ENCODE data around the gene PCID2. TPM values are rescaled to one million over a fixed set of nuclear protein-coding genes. Genes with fewer than 3 reads are reported as not detected.
A peak's percentile ranks its signal among the peaks of the same experiment; 100 is the strongest.

PCID2 gene
- total and polyA plus RNA-seq, 2 of the 13 experiments (the other 11 are each of a cell fraction or from before 2014, with no cell fraction given) = 65.0 to 111 TPM

DNA sequence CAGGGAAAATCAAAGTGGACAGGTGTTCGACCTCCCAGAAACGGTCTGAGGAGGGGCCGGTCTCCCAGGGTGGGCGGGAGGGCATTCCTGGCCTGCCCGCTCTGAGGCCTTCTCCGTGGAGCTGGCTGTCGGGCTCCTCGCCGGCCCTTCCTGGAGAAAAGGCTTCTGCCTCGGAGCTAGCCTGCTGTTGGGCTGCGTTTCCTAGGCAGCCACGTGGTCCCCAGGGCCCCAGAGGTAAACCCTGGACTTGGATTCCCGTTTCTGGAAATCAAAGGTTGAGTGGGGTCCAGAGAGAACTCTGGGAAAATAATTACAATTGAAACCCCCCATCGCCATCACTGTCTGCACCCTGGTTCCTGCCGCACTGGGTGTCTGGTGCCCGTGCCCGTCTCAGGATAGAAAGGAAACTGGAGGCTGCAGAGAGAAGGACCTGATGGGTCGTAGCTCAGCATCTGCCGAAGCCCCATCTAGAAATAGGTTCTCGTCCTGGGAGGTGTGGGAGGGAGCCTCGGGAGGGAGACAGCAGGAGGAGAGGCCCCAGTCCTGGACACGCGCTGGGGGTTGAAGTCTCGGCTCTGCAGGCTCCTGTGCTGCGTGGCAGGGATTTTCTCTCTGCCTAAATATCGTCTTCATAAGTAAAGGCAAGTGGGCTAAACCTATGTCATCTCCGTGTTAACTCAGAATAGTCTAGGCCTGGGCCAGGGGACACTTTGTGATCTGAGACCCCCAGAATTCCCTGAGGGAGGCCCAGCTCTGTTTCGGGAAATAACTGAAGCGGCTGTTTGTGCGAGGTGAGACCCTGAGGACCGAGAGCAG is 57.7 kb downstream of the PCID2 start (continued):
- TF ChIP-seq, protein P1, sequence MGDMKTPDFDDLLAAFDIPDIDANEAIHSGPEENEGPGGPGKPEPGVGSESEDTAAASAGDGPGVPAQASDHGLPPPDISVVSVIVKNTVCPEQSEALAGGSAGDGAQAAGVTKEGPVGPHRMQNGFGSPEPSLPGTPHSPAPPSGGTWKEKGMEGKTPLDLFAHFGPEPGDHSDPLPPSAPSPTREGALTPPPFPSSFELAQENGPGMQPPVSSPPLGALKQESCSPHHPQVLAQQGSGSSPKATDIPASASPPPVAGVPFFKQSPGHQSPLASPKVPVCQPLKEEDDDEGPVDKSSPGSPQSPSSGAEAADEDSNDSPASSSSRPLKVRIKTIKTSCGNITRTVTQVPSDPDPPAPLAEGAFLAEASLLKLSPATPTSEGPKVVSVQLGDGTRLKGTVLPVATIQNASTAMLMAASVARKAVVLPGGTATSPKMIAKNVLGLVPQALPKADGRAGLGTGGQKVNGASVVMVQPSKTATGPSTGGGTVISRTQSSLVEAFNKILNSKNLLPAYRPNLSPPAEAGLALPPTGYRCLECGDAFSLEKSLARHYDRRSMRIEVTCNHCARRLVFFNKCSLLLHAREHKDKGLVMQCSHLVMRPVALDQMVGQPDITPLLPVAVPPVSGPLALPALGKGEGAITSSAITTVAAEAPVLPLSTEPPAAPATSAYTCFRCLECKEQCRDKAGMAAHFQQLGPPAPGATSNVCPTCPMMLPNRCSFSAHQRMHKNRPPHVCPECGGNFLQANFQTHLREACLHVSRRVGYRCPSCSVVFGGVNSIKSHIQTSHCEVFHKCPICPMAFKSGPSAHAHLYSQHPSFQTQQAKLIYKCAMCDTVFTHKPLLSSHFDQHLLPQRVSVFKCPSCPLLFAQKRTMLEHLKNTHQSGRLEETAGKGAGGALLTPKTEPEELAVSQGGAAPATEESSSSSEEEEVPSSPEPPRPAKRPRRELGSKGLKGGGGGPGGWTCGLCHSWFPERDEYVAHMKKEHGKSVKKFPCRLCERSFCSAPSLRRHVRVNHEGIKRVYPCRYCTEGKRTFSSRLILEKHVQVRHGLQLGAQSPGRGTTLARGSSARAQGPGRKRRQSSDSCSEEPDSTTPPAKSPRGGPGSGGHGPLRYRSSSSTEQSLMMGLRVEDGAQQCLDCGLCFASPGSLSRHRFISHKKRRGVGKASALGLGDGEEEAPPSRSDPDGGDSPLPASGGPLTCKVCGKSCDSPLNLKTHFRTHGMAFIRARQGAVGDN (CRISPR knock-in tag; IDR thresholded peaks at IDR 0.05) = peak; percentile 83
- TF ChIP-seq MXI1 (IDR thresholded peaks at IDR 0.05; ENCODE audit: borderline replicate concordance, low read depth, low read length) (0 out of 3 replicates have a peak, but pooled peaks have one; percentile 36), GATA4 (IDR thresholded peaks at IDR 0.05; ENCODE audit: borderline replicate concordance, low read depth) (no peak), NFYB (CRISPR knock-in tag; IDR thresholded peaks at IDR 0.05) (no peak), SALL1 (CRISPR knock-in tag; IDR thresholded peaks at IDR 0.05) (no peak; the same call in 1 of the 2 replicates), ZNF749 (CRISPR knock-in tag; IDR thresholded peaks at IDR 0.05; ENCODE audit: borderline replicate concordance) (no peak; the same call in 1 of the 2 replicates), MEIS1 (CRISPR knock-in tag; IDR thresholded peaks at IDR 0.05; ENCODE audit: borderline replicate concordance) (0 out of 2 replicates have a peak, but pooled peaks have one; percentile 13), JUNB (CRISPR knock-in tag; IDR thresholded peaks at IDR 0.05; ENCODE audit: borderline replicate concordance) (no peak), ZNF17 (CRISPR knock-in tag; IDR thresholded peaks at IDR 0.05) (no peak), ZBTB21 (CRISPR knock-in tag; IDR thresholded peaks at IDR 0.05) (no peak), ZSCAN25 (CRISPR knock-in tag; IDR thresholded peaks at IDR 0.05) (no peak), PRMT3 (CRISPR knock-in tag; IDR thresholded peaks at IDR 0.05; ENCODE audit: borderline replicate concordance, low read depth) (no peak), SCMH1 (CRISPR knock-in tag; IDR thresholded peaks at IDR 0.05; ENCODE audit: borderline replicate concordance) (no peak), SMAD3 (CRISPR knock-in tag; IDR thresholded peaks at IDR 0.05) (no peak), NR2F2 (IDR thresholded peaks at IDR 0.05; ENCODE audit: borderline replicate concordance, low read depth) (no peak)
- TF ChIP-seq, protein P2, sequence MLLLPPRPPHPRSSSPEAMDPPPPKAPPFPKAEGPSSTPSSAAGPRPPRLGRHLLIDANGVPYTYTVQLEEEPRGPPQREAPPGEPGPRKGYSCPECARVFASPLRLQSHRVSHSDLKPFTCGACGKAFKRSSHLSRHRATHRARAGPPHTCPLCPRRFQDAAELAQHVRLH (CRISPR knock-in tag; IDR thresholded peaks at IDR 0.05; ENCODE audit: borderline replicate concordance, low read depth) = peak; percentile 30; the same call in 1 of the 2 replicates

Data from HepG2 (cell line).